Esophagus squamous epithelium (tissue), 4 donors: Measurements from ENCODE around the gene TPSB2.

Experiments used
- CTCF ChIP-seq, 6 experiments: fragments of 450-650 bp in 4 of 6; fragments of 200-600 bp in 2 of 6; sonication (generic) in 2 of 6; IDR thresholded peaks; one replicate each; pipeline ENCODE4 v1.5.1; 2016 to 2019; ENCODE audit warnings: antibody characterized with exemption in 6 of 6, mild to moderate bottlenecking in 4 of 6, moderate library complexity in 4 of 6
- POLR2A ChIP-seq, 4 donors: fragments of 450-650 bp; IDR thresholded peaks; one replicate each; pipeline ENCODE4 v1.6.1; 2017; ENCODE audit warnings: antibody characterized with exemption in 4 of 4, mild to moderate bottlenecking in 4 of 4, moderate library complexity in 3 of 4

DNA sequence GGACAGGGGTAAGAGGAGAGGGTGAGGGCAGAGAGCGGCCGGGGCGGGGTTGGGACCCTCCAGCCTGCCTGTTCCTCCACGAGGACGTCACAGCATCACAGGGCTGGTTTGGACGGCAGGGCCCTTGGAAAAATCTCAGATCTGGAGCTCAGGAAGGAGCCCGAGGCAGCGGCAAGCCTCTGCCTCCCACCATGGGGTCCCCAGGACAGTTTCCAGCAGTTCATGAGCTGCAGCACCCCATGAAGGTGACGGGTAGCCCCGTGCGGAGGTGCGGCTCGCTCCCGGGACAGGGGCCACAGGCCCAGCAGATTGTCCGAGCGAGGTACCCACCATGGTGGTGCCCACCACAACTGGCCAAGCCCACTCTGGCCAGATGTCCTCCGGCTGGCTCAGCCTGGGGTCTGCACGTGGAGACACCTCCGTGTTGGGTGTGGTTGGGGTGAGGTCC, 47.2 kb upstream of the TPSB2 start:
- TF ChIP-seq CTCF (IDR thresholded peaks at IDR 0.05) = no peak
- no peak for TF ChIP-seq POLR2A (IDR thresholded peaks at IDR 0.05)
